Measurements from ENCODE around the gene AKAP6. TPM values are rescaled to one million over a fixed set of nuclear protein-coding genes. Genes with fewer than 3 reads are reported as not detected.
"Not testable (repeated sequence)": the region's sequence is repeated elsewhere in the genome, so short reads cannot be mapped to it uniquely, and the experiment has no call there.

AKAP6 gene
- total RNA-seq, 1 experiment from 2014 or later, result 2.3 TPM

DNA sequence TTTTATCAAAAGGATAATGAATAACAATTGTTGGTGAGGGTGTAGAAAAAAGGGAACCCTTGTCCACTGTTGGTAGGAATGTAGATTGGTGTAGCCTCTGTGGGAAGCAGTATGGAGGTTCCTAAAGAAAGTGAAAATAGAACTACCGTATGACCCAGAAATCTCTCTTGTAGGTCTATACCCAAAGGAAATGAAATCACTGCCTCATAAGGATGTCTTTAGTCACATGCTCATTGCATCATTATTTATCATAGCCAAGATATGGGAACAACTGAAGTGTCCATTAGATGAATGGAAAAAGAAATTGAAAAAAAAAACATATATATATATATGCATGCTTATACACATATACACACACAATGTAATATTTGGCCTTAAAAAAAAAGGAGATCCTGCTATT is 450.7 kb downstream of the AKAP6 start:
- Histone ChIP-seq H3K4me3 (ENCODE audit: low read length) (no peak overlapping the region), H3K4me2 (ENCODE audit: low read depth, low read length, poor library complexity, severe bottlenecking) (no peak overlapping the region), H4K20me1 (ENCODE audit: insufficient read depth, low read depth, low read length) (no peaks in the 10 kb centered on the region), H3K27me3 (ENCODE audit: low read length) (no peaks in the 10 kb centered on the region), H3K9me3 (ENCODE audit: low read length) (no peaks in the 10 kb centered on the region), H3K36me3 (ENCODE audit: insufficient read depth, low read length) (no peaks in the 10 kb centered on the region), H2AFZ (ENCODE audit: low read length) (no peak overlapping the region), H3K79me2 (ENCODE audit: low read length) (no peaks in the 10 kb centered on the region), H3K27ac (ENCODE audit: low read length) (no peak overlapping the region), H3K9me2 (replicated peaks; ENCODE audit: insufficient read depth, low read length) (0 out of 2 replicates have a peak, but pooled peaks cover 6% of the 10 kb centered on the region), H3K4me1 (ENCODE audit: low read length) (no peaks in the 10 kb centered on the region), H3K9ac (ENCODE audit: low read length) (no peak overlapping the region)
- no peak for DNase-seq

DNA sequence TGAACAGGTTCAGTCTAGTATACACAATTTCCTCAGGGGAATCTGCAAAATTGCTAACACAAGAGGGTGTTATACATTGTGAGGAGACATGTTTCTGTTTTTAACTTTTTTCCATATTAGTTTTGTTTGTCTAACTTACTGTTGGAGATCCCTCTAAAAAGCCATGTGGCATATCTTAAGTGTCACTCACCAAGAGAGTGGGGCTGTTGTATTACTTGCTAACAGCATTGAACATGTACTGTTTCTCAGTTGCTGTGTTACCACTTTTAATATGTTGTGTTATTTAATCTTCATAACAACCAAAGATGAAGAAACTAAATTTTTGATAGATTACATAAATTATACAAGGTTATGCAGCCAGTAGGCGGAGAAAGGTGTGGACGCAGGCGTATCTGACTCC is 455.3 kb downstream of the AKAP6 start:
- Histone ChIP-seq H3K79me2 (ENCODE audit: low read length) (no peaks in the 10 kb centered on the region), H3K9ac (ENCODE audit: low read length) (no peak overlapping the region), H4K20me1 (ENCODE audit: insufficient read depth, low read depth, low read length) (no peaks in the 10 kb centered on the region), H3K27ac (ENCODE audit: low read length) (no peak overlapping the region), H3K4me2 (ENCODE audit: low read depth, low read length, poor library complexity, severe bottlenecking) (no peak overlapping the region), H3K9me2 (replicated peaks; ENCODE audit: insufficient read depth, low read length) (0 out of 2 replicates have a peak, but pooled peaks cover 6% of the 10 kb centered on the region), H3K36me3 (ENCODE audit: insufficient read depth, low read length) (no peaks in the 10 kb centered on the region), H3K4me3 (ENCODE audit: low read length) (no peak overlapping the region), H3K27me3 (ENCODE audit: low read length) (no peaks in the 10 kb centered on the region), H3K9me3 (ENCODE audit: low read length) (no peaks in the 10 kb centered on the region), H2AFZ (ENCODE audit: low read length) (no peak overlapping the region), H3K4me1 (ENCODE audit: low read length) (no peaks in the 10 kb centered on the region)
- DNase-seq, result no peak

DNA sequence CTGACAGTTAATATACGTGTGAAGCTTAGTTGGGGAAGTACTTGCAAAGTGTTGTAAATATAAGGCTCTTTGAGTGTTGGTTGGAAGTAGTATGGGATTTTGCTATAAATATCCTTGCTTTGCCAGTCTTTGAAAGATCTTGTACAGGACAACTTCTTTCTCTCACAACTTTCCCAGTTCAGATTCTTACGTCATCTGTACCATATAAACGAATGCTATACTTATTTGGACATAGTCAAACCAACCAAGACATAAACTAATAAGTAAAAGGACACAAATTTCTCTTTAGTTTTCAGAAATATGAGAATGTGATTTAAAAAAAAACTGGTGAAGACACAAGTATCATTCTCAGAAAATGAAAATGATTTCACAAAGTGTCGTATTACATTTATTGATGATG is 456.5 kb downstream of the AKAP6 start:
- Histone ChIP-seq H3K79me2 (ENCODE audit: low read length) (no peaks in the 10 kb centered on the region), H3K9me2 (replicated peaks; ENCODE audit: insufficient read depth, low read length) (0 out of 2 replicates have a peak, but pooled peaks cover 6% of the 10 kb centered on the region), H3K27me3 (ENCODE audit: low read length) (no peaks in the 10 kb centered on the region), H3K9me3 (ENCODE audit: low read length) (no peaks in the 10 kb centered on the region), H3K4me2 (ENCODE audit: low read depth, low read length, poor library complexity, severe bottlenecking) (no peak overlapping the region), H3K4me1 (ENCODE audit: low read length) (no peaks in the 10 kb centered on the region), H3K36me3 (ENCODE audit: insufficient read depth, low read length) (no peaks in the 10 kb centered on the region), H3K4me3 (ENCODE audit: low read length) (no peak overlapping the region), H3K27ac (ENCODE audit: low read length) (no peak overlapping the region), H2AFZ (ENCODE audit: low read length) (no peak overlapping the region), H4K20me1 (ENCODE audit: insufficient read depth, low read depth, low read length) (no peaks in the 10 kb centered on the region), H3K9ac (ENCODE audit: low read length) (no peak overlapping the region)
- DNase-seq, result no peak

DNA sequence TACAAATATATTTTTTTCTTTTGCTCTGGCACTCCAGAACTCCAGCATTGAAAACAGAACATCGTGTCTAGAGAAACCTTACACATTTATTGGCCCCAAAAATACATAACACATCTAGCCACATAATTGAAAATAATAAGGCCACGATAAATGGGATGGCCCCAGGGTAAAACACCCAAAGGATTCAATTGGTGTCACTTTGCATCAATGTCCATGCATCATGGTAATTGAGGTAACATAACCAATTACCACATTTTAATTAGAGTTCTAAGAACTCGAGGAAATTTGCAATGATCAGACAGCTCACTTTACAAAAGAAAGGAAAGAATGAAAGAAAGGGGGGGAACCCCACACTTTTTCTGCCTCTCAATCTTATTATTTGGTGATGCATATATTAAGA is 457.8 kb downstream of the AKAP6 start:
- no peak for DNase-seq
- Histone ChIP-seq H2AFZ (ENCODE audit: low read length) (no peak overlapping the region), H3K4me1 (ENCODE audit: low read length) (no peaks in the 10 kb centered on the region), H3K9me3 (ENCODE audit: low read length) (no peaks in the 10 kb centered on the region), H3K27me3 (ENCODE audit: low read length) (no peaks in the 10 kb centered on the region), H3K9me2 (replicated peaks; ENCODE audit: insufficient read depth, low read length) (no peaks in the 10 kb centered on the region), H3K79me2 (ENCODE audit: low read length) (no peaks in the 10 kb centered on the region), H3K36me3 (ENCODE audit: insufficient read depth, low read length) (no peaks in the 10 kb centered on the region), H3K4me2 (ENCODE audit: low read depth, low read length, poor library complexity, severe bottlenecking) (no peak overlapping the region), H4K20me1 (ENCODE audit: insufficient read depth, low read depth, low read length) (no peaks in the 10 kb centered on the region), H3K4me3 (ENCODE audit: low read length) (no peak overlapping the region), H3K27ac (ENCODE audit: low read length) (no peak overlapping the region), H3K9ac (ENCODE audit: low read length) (no peak overlapping the region)

DNA sequence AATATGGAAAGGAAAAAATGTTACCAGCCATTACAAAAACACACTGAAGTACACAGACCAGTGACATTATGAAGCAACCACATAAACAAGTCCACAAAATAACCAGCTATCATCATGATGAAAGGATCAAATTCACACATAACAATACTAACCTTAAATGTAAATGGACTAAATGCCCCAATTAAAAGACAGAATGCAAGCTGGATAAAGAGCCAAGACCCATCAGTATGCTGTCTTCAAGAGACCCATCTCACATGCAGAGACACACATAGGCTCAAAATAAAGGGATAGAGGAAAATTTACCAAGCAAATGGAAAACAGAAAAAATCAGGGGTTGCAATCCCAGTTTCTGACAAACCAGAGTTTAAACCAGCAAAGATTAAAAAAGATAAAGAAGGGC is 463.9 kb downstream of the AKAP6 start:
- H3K9me3 ChIP-seq (ENCODE audit: low read length); H3K36me3 ChIP-seq (ENCODE audit: insufficient read depth, low read length); H3K9ac ChIP-seq (ENCODE audit: low read length); H3K79me2 ChIP-seq (ENCODE audit: low read length); H3K9me2 ChIP-seq (replicated peaks; ENCODE audit: insufficient read depth, low read length); H3K4me2 ChIP-seq (ENCODE audit: low read depth, low read length, poor library complexity, severe bottlenecking); H4K20me1 ChIP-seq (ENCODE audit: insufficient read depth, low read depth, low read length); H3K27ac ChIP-seq (ENCODE audit: low read length); H3K4me1 ChIP-seq (ENCODE audit: low read length); H3K4me3 ChIP-seq (ENCODE audit: low read length); H2AFZ ChIP-seq (ENCODE audit: low read length); DNase-seq; H3K27me3 ChIP-seq (ENCODE audit: low read length): not testable (repeated sequence)

DNA sequence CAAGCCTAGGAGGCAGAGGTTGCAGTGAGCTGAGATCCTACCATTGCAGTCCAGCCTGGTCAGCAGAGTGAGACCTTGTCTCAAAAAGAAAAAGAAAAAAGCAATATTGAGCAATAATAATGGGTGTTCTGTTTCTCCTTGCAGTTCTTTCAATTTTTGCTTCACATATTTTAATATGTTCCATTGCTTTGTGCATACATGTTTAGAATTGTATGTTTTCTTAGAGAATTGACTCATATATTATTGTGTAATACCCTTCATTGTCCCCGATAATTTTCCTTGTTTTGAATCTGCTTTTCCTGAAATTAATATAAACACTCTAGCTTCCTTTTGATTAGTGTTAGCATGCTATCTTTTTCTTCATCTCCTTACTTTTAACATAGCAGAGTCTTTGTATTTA is 471.2 kb downstream of the AKAP6 start:
- Histone ChIP-seq H4K20me1 (ENCODE audit: insufficient read depth, low read depth, low read length) (no peaks in the 10 kb centered on the region), H2AFZ (ENCODE audit: low read length) (no peak overlapping the region), H3K4me1 (ENCODE audit: low read length) (no peaks in the 10 kb centered on the region), H3K9me2 (replicated peaks; ENCODE audit: insufficient read depth, low read length) (no peaks in the 10 kb centered on the region), H3K27ac (ENCODE audit: low read length) (no peak overlapping the region), H3K27me3 (ENCODE audit: low read length) (peaks cover 6% of the 10 kb centered on the region; the same call in 1 of the 2 replicates), H3K9me3 (ENCODE audit: low read length) (peaks cover 14% of the 10 kb centered on the region), H3K4me3 (ENCODE audit: low read length) (no peak overlapping the region), H3K36me3 (ENCODE audit: insufficient read depth, low read length) (no peaks in the 10 kb centered on the region), H3K79me2 (ENCODE audit: low read length) (no peaks in the 10 kb centered on the region), H3K4me2 (ENCODE audit: low read depth, low read length, poor library complexity, severe bottlenecking) (no peak overlapping the region), H3K9ac (ENCODE audit: low read length) (no peak overlapping the region)
- DNase-seq, result peak; percentile 19

DNA sequence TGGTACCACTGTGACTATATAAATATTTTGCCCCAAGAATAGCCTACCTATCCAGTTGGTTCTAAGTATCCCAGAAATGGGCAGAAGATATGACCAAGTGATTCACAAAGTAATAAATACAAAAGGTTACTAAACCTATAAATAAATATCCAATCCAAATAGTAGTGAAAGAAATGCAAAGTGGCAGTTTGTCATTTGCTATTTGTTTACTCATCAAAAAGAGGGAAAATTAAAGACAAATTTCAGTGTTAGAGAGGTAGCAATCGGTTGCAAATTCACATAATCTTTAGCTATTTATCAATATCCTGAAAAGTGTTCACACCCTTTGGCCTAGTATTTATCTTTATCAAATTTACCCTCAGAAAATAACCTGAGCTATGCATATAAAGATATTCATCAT is 473.2 kb downstream of the AKAP6 start:
- H3K27me3 ChIP-seq (ENCODE audit: low read length), result peaks cover 6% of the 10 kb centered on the region; the same call in 1 of the 2 replicates
- H3K4me3 ChIP-seq (ENCODE audit: low read length), result no peak overlapping the region
- no peak overlapping the region for H3K4me2 ChIP-seq (ENCODE audit: low read depth, low read length, poor library complexity, severe bottlenecking)
- no peak overlapping the region for H3K27ac ChIP-seq (ENCODE audit: low read length)
- H3K79me2 ChIP-seq (ENCODE audit: low read length), result no peaks in the 10 kb centered on the region
- H3K4me1 ChIP-seq (ENCODE audit: low read length), result no peaks in the 10 kb centered on the region
- DNase-seq, result peak; percentile 33
- no peak overlapping the region for H3K9ac ChIP-seq (ENCODE audit: low read length)
- no peak overlapping the region for H2AFZ ChIP-seq (ENCODE audit: low read length)
- no peaks in the 10 kb centered on the region for H3K9me2 ChIP-seq (replicated peaks; ENCODE audit: insufficient read depth, low read length)
- H3K9me3 ChIP-seq (ENCODE audit: low read length), result peaks cover 13% of the 10 kb centered on the region
- no peaks in the 10 kb centered on the region for H4K20me1 ChIP-seq (ENCODE audit: insufficient read depth, low read depth, low read length)
- no peaks in the 10 kb centered on the region for H3K36me3 ChIP-seq (ENCODE audit: insufficient read depth, low read length)

DNA sequence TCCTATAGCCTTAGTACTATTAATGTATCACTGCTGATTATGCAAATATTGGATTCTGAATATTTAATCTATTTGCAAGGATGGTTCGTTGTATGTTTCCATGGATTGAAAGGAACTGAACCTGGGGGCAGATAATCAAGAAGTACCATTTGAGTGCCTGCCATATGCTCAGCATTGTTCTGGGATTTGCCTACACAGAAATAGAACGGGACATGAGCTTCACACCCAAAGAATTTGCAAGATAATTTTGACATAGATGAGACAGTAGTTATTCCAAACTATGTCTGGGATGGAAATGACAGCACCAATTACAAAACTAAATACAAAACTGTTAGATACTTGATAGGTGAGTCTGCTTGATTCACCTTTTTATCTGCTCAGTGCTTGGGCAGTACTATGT is 476.9 kb downstream of the AKAP6 start:
- Histone ChIP-seq H4K20me1 (ENCODE audit: insufficient read depth, low read depth, low read length) (no peaks in the 10 kb centered on the region), H3K4me2 (ENCODE audit: low read depth, low read length, poor library complexity, severe bottlenecking) (no peak overlapping the region), H3K79me2 (ENCODE audit: low read length) (no peaks in the 10 kb centered on the region), H3K9ac (ENCODE audit: low read length) (no peak overlapping the region), H3K27ac (ENCODE audit: low read length) (no peak overlapping the region), H3K36me3 (ENCODE audit: insufficient read depth, low read length) (no peaks in the 10 kb centered on the region), H3K9me3 (ENCODE audit: low read length) (peaks cover 9% of the 10 kb centered on the region), H3K4me1 (ENCODE audit: low read length) (no peaks in the 10 kb centered on the region), H2AFZ (ENCODE audit: low read length) (no peak overlapping the region), H3K9me2 (replicated peaks; ENCODE audit: insufficient read depth, low read length) (no peaks in the 10 kb centered on the region), H3K27me3 (ENCODE audit: low read length) (peaks cover 6% of the 10 kb centered on the region; the same call in 1 of the 2 replicates), H3K4me3 (ENCODE audit: low read length) (no peak overlapping the region)
- peak; percentile 7 for DNase-seq

DNA sequence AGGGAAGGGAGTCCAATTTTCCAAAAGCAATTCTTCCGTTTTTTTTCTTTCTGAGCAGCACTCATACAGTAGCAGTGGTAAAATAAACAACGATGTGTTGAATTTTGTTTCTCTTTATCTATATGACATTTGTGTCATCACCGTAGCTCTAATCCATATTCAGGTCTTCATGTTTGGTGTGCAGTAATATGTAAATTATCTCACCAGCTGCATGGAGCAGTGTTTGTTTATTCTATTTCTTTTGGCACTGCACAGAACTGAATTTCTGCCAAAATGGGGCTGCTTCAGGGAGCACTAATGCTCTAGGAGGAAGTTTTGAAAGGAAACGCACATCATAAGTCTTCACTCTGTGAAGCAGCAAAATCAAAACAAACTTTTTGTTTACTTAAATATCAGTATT is 479.5 kb downstream of the AKAP6 start:
- H3K9me2 ChIP-seq (replicated peaks; ENCODE audit: insufficient read depth, low read length), result no peaks in the 10 kb centered on the region

More for the DNA sequence above, 479.5 kb downstream of the AKAP6 start:
- H4K20me1 ChIP-seq (ENCODE audit: insufficient read depth, low read depth, low read length), result no peaks in the 10 kb centered on the region
- H3K9me3 ChIP-seq (ENCODE audit: low read length), result peaks cover 9% of the 10 kb centered on the region
- no peaks in the 10 kb centered on the region for H3K36me3 ChIP-seq (ENCODE audit: insufficient read depth, low read length)
- no peak overlapping the region for H3K9ac ChIP-seq (ENCODE audit: low read length)
- H3K79me2 ChIP-seq (ENCODE audit: low read length), result no peaks in the 10 kb centered on the region
- no peak overlapping the region for H3K27ac ChIP-seq (ENCODE audit: low read length)
- H3K4me3 ChIP-seq (ENCODE audit: low read length), result no peak overlapping the region
- H2AFZ ChIP-seq (ENCODE audit: low read length), result no peak overlapping the region
- DNase-seq, result no peak
- no peaks in the 10 kb centered on the region for H3K4me1 ChIP-seq (ENCODE audit: low read length)
- H3K4me2 ChIP-seq (ENCODE audit: low read depth, low read length, poor library complexity, severe bottlenecking), result no peak overlapping the region
- H3K27me3 ChIP-seq (ENCODE audit: low read length), result peaks cover 3% of the 10 kb centered on the region; the same call in 1 of the 2 replicates

Data from Karpas-422 (cell line).